Duodenal mucosa (tissue), 2 donors: ENCODE measurements around the gene AOAH.

Source experiments
- H3K27ac ChIP-seq: one replicate; pipeline ENCODE4 v1.7.0; 2013; ENCODE audit warnings: low read depth, low read length
- H3K27me3 ChIP-seq, 2 donors: one replicate each; pipeline ENCODE4 v1.7.0; 2013; ENCODE audit warnings: low read length in 2 of 2, control low read depth in 1 of 2; ENCODE audit not compliant: insufficient read depth in 2 of 2, control insufficient read depth in 1 of 2
- H3K36me3 ChIP-seq, 2 donors: one replicate each; pipeline ENCODE4 v1.7.0; 2013; ENCODE audit warnings: low read length in 2 of 2, control low read depth in 1 of 2; ENCODE audit not compliant: insufficient read depth in 2 of 2, control insufficient read depth in 1 of 2
- H3K4me1 ChIP-seq, 2 donors: one replicate each; pipeline ENCODE4 v1.7.0; 2013; ENCODE audit warnings: low read length in 2 of 2, control low read depth in 1 of 2; ENCODE audit not compliant: insufficient read depth in 2 of 2, control insufficient read depth in 1 of 2
- H3K4me3 ChIP-seq, 2 donors: one replicate each; pipeline ENCODE4 v1.7.0; 2013; ENCODE audit warnings: low read length in 2 of 2, low read depth in 1 of 2
- H3K9ac ChIP-seq, 2 donors: one replicate each; pipeline ENCODE4 v1.7.0; 2013; ENCODE audit warnings: low read length in 2 of 2, low read depth in 1 of 2
- H3K9me3 ChIP-seq, 2 donors: one replicate each; pipeline ENCODE4 v1.7.0; 2013; ENCODE audit warnings: low read length in 2 of 2, control low read depth in 1 of 2; ENCODE audit not compliant: control insufficient read depth in 1 of 2

Gene AOAH

DNA sequence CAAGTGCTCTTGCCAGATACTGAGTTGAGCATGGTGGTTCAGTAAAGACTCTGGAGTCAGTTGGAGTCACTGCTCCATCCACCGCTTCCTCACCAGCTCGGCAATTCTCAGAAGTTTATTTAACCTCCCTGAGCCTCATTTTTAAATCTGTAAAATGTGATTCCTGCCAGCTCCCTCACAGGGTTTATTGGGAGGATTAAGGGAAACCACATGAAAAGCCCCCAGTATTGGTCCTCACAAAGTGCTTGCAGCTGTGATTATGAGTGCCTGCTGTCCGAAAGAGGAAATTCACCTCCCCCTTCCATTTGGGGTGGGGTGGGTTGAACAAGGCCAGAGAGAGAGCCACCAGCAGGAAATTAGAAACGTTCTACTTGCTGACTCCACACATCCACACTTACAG is 99.0 kb downstream of the AOAH start:
- Histone ChIP-seq H3K4me1 (no peaks in the 10 kb centered on the region), H3K9me3 (no peaks in the 10 kb centered on the region), H3K9ac (no peak overlapping the region), H3K27ac (no peak overlapping the region), H3K4me3 (no peak overlapping the region), H3K27me3 (no peaks in the 10 kb centered on the region), H3K36me3 (peaks cover 0 to 2% of the 10 kb centered on the region in 2 donors)

DNA sequence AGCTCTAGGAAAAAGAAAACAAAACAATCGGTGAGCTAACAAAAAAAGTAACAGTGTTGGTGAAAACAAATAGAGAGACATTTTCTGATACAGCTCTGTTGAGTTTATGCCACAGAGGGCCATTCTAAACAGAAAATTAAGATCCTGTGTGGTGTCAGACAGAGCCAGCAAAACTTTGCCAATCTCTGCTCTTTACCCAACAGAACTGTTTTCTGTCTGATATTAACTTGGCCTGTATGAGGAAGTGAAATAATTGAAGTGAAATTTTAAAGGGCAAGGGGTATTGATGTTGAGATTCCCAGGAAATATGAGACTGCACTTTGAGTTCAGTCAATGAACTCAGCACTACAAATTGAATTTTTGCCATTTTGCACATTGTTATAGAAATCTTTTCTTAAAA is 101.0 kb downstream of the AOAH start:
- no peak overlapping the region for H3K4me3 ChIP-seq
- H3K27ac ChIP-seq = no peak overlapping the region
- H3K9me3 ChIP-seq = no peaks in the 10 kb centered on the region
- H3K36me3 ChIP-seq = no peaks in the 10 kb centered on the region
- H3K27me3 ChIP-seq = no peaks in the 10 kb centered on the region
- H3K9ac ChIP-seq = no peak overlapping the region
- H3K4me1 ChIP-seq = no peaks in the 10 kb centered on the region

DNA sequence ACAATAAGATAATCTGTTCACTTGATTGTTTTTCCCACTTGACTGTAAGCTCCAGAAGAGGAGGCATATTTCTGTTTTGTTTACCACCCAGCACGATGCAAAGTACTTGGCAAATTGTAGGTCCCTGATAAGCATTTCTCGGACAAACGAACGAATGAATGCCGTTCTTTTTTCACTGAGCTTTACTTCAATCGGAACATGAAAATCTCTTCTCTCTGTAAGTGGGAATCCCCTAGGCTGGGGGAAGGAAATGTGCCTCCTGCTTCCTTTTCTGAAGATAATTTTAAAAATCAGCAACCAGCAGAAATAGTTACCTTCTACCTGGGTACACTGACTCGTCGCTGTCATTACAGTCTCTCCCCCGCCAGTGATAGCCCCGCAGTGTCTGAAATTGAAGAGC is 102.9 kb downstream of the AOAH start:
- Histone ChIP-seq H3K9me3 (no peaks in the 10 kb centered on the region), H3K27me3 (no peaks in the 10 kb centered on the region), H3K4me3 (no peak overlapping the region), H3K9ac (no peak overlapping the region), H3K36me3 (no peaks in the 10 kb centered on the region), H3K27ac (no peak overlapping the region), H3K4me1 (no peaks in the 10 kb centered on the region)

DNA sequence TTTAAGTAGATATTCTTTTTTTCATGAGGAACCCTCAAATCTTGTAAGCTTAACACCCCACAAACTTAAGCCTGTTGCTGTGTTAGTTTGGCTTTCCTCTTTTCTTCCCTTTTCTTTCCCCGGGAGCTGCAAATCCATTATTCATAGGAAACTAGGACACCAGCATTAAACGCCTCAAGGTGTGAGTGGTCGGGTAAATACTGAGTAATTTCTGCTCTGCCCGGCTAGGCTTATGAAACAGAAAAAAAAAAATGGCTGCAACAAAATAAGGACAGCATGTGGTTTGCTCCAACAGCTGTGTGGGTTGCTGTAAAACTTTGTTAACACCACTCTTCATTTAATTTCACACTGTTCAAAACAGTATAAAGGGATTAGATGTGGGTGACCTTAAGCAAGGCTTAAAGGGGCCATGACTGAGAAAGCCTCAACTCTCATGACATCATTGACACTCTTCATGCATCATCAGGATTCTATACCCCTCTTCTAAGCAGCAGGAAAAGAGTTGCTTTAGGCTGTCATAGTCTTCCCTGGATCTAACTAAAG is 104.1 kb downstream of the AOAH start:
- Histone ChIP-seq H3K9ac (no peak overlapping the region), H3K27me3 (no peaks in the 10 kb centered on the region), H3K36me3 (no peaks in the 10 kb centered on the region), H3K4me1 (no peaks in the 10 kb centered on the region), H3K9me3 (no peaks in the 10 kb centered on the region), H3K4me3 (no peak overlapping the region), H3K27ac (no peak overlapping the region)

DNA sequence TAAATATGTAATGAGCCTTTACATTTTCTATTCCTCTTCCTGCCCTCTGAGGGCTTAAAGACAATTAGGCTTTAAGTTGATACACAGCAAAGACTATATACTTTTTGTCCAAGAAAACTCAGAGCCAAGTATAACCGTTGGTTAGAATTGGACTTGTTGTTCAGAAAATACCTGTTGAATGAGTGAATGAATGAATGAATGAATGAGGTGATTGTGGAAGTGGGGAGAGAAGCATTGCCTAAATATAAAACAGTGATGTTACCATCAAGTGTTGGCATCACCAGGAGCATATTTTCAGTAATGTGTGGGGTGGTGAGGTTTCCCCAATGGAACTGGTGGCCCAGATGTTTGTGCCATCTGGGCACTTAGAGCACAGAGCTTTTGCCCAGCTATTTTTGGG is 106.9 kb downstream of the AOAH start:
- Histone ChIP-seq H3K36me3 (no peaks in the 10 kb centered on the region), H3K9ac (no peak overlapping the region), H3K27me3 (no peaks in the 10 kb centered on the region), H3K4me1 (no peaks in the 10 kb centered on the region), H3K4me3 (no peak overlapping the region), H3K27ac (no peak overlapping the region), H3K9me3 (no peaks in the 10 kb centered on the region)

DNA sequence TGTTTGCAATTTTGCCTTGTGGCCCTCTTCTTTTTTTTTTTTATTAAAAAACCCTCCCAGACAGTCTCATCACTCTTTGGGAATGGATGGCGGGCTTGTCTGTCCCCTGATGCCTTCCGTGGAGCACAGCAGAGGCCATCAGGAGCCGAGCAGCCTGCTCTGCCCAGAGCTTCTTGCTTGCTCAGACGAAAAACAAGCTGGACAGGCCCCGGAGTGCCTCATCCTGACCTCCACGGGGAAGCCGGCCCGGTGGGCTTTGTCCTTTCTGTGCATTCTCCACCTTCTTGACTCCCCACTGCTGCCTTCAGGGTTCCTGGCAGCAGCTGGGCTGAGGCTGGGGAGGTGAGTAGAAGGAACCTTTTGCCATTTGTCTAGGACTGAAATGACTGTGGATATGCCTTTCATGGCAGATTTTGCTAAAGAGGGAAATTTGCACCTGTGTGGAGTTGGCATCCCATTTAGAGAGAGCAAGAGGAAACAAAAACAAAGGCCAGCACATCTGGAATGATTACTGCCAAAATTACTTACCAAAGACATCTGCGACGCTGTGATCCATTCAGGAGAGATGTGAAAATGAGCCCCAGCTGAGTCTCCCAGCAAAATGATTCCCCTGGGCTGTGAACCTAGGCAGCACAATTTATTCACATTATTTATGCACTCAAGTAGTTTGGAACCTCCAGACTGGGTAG is 108.3 kb downstream of the AOAH start:
- Histone ChIP-seq H3K27me3 (no peaks in the 10 kb centered on the region), H3K4me1 (no peaks in the 10 kb centered on the region), H3K36me3 (no peaks in the 10 kb centered on the region), H3K9me3 (no peaks in the 10 kb centered on the region), H3K9ac (no peak overlapping the region), H3K27ac (no peak overlapping the region), H3K4me3 (no peak overlapping the region)

DNA sequence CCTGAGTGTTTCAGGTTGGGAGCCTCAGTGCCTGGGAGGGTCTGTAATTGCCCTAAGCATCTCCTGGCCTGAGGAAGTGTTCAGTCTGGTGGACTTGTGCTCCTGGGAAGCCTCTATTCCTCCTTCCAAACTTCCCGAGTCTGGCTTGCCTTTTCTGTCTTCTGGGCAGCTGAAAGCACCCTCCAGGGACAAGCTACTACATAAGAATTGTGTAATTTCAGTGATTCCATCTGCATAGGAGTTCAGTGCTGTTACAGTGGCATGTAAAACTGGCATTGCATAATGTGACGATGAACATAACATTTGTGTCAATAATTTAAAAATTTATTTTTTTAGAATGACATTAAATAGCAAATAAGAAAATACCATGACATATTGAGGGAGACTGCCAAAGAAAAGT is 109.3 kb downstream of the AOAH start:
- Histone ChIP-seq H3K27me3 (no peaks in the 10 kb centered on the region), H3K9me3 (no peaks in the 10 kb centered on the region), H3K36me3 (no peaks in the 10 kb centered on the region), H3K4me3 (no peak overlapping the region), H3K27ac (no peak overlapping the region), H3K4me1 (no peaks in the 10 kb centered on the region), H3K9ac (no peak overlapping the region)

DNA sequence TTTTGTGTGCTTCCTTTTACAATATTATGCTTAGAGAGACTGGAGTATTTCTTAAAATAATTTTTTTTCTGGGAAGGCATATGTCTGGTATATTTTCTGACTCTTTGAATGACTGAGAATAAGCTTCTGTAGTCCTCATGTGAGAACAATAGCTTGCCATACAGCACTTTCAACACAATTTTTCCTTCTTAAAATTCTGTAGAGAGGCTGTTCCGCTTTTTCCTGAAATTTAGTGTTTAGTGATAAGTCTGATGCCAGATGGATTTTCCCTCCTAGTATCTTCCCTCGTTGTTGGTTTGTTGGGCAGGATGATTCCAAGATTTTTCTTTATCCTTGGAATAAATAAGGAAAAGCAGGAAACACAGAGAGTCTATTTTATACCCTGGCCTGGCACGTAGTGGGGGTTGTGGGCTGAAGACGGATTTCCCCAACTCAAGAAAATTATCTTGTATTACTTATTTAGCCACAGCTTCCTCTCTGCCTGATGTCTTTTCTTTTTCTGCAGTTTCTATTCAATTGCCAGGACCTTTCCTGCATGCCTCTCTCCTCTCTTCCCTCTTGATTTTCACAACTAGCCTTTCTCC is 111.2 kb downstream of the AOAH start:
- Histone ChIP-seq H3K4me1 (no peaks in the 10 kb centered on the region), H3K27me3 (no peaks in the 10 kb centered on the region), H3K4me3 (no peak overlapping the region), H3K36me3 (no peaks in the 10 kb centered on the region), H3K9ac (no peak overlapping the region), H3K9me3 (no peaks in the 10 kb centered on the region), H3K27ac (no peak overlapping the region)

DNA sequence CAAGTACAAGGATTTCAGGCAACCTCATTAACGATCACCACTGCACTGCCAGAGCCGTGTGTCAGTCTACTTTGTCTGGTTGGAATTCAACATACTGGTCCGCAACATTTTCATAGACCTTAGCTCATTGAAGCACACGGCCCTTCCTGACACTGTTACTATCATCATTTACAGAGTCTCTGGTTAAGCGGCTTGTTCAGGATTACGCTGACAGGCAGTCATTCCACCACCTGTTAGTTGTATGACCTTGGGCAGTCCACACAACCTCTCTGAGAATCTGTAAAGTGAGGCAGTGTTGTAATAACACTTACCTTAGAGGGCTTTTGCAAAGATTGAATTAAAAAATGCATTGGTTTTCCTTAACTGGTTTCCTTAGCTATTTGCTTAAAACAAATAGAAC is 112.6 kb downstream of the AOAH start:
- H3K27me3 ChIP-seq = no peaks in the 10 kb centered on the region
- H3K9me3 ChIP-seq = no peaks in the 10 kb centered on the region
- H3K4me1 ChIP-seq = no peaks in the 10 kb centered on the region
- H3K27ac ChIP-seq = no peak overlapping the region
- H3K36me3 ChIP-seq = no peaks in the 10 kb centered on the region
- H3K4me3 ChIP-seq = no peak overlapping the region
- no peak overlapping the region for H3K9ac ChIP-seq

DNA sequence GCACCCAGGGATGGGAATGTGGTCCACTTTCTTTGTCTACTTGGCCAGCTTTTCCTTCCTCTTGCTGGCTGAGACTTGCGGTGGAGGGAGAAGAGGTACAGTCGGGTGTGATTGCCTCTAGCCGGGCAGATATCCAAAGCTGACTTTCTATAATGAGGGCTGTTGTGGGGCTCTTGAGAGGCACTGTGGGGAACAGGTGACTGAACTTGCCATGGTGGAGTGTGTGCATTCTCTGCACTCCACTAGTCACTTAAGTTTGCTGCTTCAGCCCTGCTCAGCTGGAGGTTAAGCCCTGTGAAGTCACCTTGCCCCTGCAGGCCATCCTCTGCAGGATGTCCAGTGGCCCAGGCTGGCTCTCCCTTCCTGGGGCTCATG is 116.6 kb downstream of the AOAH start:
- no peaks in the 10 kb centered on the region for H3K4me1 ChIP-seq
- no peaks in the 10 kb centered on the region for H3K36me3 ChIP-seq
- no peak overlapping the region for H3K27ac ChIP-seq
- no peaks in the 10 kb centered on the region for H3K27me3 ChIP-seq
- H3K9me3 ChIP-seq = no peaks in the 10 kb centered on the region
- no peak overlapping the region for H3K9ac ChIP-seq
- H3K4me3 ChIP-seq = no peak overlapping the region
